Trophoblast cell (in vitro differentiated cells and primary cell): ENCODE results near the gene SLC22A9.

Experiments used
- DNase-seq, 2 donors: peaks; one replicate each; pipeline ENCODE4 v3.0.0-alpha.2; 2016
- H2AFZ ChIP-seq: 2 replicates; pipeline ENCODE4 v1.6.1; 2013; ENCODE audit warnings: low read length, moderate library complexity, mild to moderate bottlenecking; ENCODE audit not compliant: insufficient read depth, poor library complexity
- H2AK5ac ChIP-seq: 2 replicates; pipeline ENCODE4 v1.6.1; 2013; ENCODE audit warnings: mild to moderate bottlenecking, low read length
- H2BK120ac ChIP-seq: 2 replicates; pipeline ENCODE4 v1.6.1; 2013; ENCODE audit warnings: low read length, mild to moderate bottlenecking, moderate library complexity; ENCODE audit not compliant: insufficient read depth, poor library complexity
- H2BK12ac ChIP-seq: 2 replicates; pipeline ENCODE4 v1.6.1; 2013; ENCODE audit warnings: mild to moderate bottlenecking, low read length, moderate library complexity
- H2BK5ac ChIP-seq: 2 replicates; pipeline ENCODE4 v1.6.1; 2013; ENCODE audit warnings: low read length, low read depth, moderate library complexity, mild to moderate bottlenecking; ENCODE audit not compliant: poor library complexity
- H3K14ac ChIP-seq: 2 replicates; pipeline ENCODE4 v1.6.1; 2013; ENCODE audit warnings: mild to moderate bottlenecking, low read length
- H3K18ac ChIP-seq: 2 replicates; pipeline ENCODE4 v1.6.1; 2013; ENCODE audit warnings: mild to moderate bottlenecking, low read length
- H3K23ac ChIP-seq: 2 replicates; pipeline ENCODE4 v1.6.1; 2013; ENCODE audit warnings: low read length
- H3K27ac ChIP-seq: 2 replicates; pipeline ENCODE4 v1.5.1; 2013; ENCODE audit warnings: low read depth, mild to moderate bottlenecking, inconsistent platforms, low read length, moderate library complexity
- H3K27me3 ChIP-seq: 2 replicates; pipeline ENCODE4 v1.6.1; 2013; ENCODE audit warnings: inconsistent platforms, mild to moderate bottlenecking, low read length, moderate library complexity; ENCODE audit not compliant: insufficient read depth
- H3K36me3 ChIP-seq, 2 experiments: 1 replicate in 1 of 2; 2 replicates in 1 of 2; pipeline ENCODE4 v1.6.1; 2013; ENCODE audit warnings: low read length in 2 of 2, mild to moderate bottlenecking in 2 of 2, moderate library complexity in 1 of 2; ENCODE audit not compliant: insufficient read depth in 2 of 2, control insufficient read depth in 1 of 2
- H3K4ac ChIP-seq: 2 replicates; pipeline ENCODE4 v1.6.1; 2013; ENCODE audit warnings: low read depth, mild to moderate bottlenecking, low read length, moderate library complexity
- H3K4me1 ChIP-seq, 2 experiments: 1 replicate in 1 of 2; 2 replicates in 1 of 2; pipeline ENCODE4 v1.6.1; 2013; ENCODE audit warnings: low read length in 2 of 2, mild to moderate bottlenecking in 2 of 2, moderate library complexity in 1 of 2; ENCODE audit not compliant: insufficient read depth in 2 of 2, control insufficient read depth in 1 of 2
- H3K4me2 ChIP-seq: 2 replicates; pipeline ENCODE4 v1.6.1; 2013; ENCODE audit warnings: inconsistent platforms, mild to moderate bottlenecking, low read length, moderate library complexity
- H3K4me3 ChIP-seq: 2 replicates; pipeline ENCODE4 v1.5.1; 2013; ENCODE audit warnings: mild to moderate bottlenecking, low read depth, low read length, inconsistent platforms
- H3K79me1 ChIP-seq: one replicate; pipeline ENCODE4 v1.6.1; 2013; ENCODE audit warnings: low read length
- H3K79me2 ChIP-seq: 2 replicates; pipeline ENCODE4 v1.6.1; 2013; ENCODE audit warnings: low read length, mild to moderate bottlenecking; ENCODE audit not compliant: control insufficient read depth, insufficient read depth, poor library complexity
- H3K9ac ChIP-seq: 2 replicates; pipeline ENCODE4 v1.6.1; 2013; ENCODE audit warnings: mild to moderate bottlenecking, low read length
- H3K9me3 ChIP-seq: 2 replicates; pipeline ENCODE4 v1.6.1; 2013; ENCODE audit warnings: low read depth, mild to moderate bottlenecking, control low read depth, inconsistent platforms, low read length; ENCODE audit not compliant: insufficient read depth
- H4K12ac ChIP-seq: 2 replicates; pipeline ENCODE4 v1.6.1; 2013; ENCODE audit warnings: low read depth, mild to moderate bottlenecking, low read length, moderate library complexity
- H4K8ac ChIP-seq: 2 replicates; pipeline ENCODE4 v1.6.1; 2013; ENCODE audit warnings: low read depth, mild to moderate bottlenecking, low read length, moderate library complexity
- H4K91ac ChIP-seq: one replicate; pipeline ENCODE4 v1.6.1; 2013; ENCODE audit warnings: low read depth, mild to moderate bottlenecking, low read length, moderate library complexity
- WGBS: extraction: QIAGEN DNeasy Blood & Tissue Kit; methylation state at CpG from one replicate; pipeline ENCODE4 v1.1.7; 2013; ENCODE audit warnings: missing lambda C conversion rate; ENCODE audit not compliant: insufficient read length, insufficient coverage; ENCODE audit errors: extremely low coverage; 5-methylcytosine and 5-hydroxymethylcytosine counted together

The SLC22A9 gene

DNA sequence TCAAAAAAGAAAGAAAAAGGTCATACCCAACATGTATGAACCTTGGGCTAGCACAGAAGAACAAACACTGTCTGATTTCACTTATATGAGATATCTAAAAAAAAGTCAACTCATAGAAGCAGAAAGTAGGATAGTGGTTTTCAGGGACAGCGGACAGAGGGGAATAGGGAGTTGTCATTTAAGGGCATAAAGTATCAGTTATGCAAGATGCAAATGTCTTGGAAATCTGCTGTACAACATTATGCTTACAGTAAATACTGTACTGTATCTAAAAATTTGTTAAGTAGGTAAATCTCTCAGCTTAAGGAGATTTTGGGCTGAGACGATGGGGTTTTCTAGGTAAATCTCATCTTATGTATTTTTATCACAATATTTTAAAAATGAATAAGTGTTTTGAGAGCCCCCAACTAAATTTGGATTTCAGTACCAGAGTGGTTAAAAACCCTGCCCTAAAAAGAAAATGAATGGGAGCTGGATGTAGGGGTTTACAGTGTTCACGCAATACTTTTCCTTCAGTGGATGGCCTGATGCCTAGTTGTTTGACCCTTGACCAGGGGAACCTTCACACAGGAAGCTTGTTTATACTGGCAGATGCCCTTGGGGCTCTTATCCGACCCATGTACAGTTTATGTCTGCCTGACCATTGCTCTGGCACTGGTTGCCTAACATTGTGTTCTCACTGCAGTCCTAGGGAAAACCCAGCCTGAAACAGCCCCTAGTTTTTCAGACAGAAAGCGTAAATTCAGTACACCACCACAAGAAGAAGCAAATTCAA is 34.8 kb downstream of the SLC22A9 start:
- Histone ChIP-seq H3K4ac (no peak overlapping the region), H4K12ac (no peak overlapping the region), H2BK120ac (no peak overlapping the region), H2AFZ (no peak overlapping the region), H3K4me2 (no peak overlapping the region), H3K14ac (no peak overlapping the region), H3K18ac (no peak overlapping the region), H3K4me1 (peaks cover 3 to 4% of the 10 kb centered on the region in 2 experiments), H3K27ac (no peak overlapping the region), H3K36me3 (no peaks in the 10 kb centered on the region), H3K79me2 (peaks cover 1% of the 10 kb centered on the region), H3K4me3 (no peak overlapping the region), H3K79me1 (no peaks in the 10 kb centered on the region), H2BK5ac (no peak overlapping the region), H3K23ac (peak overlapping the region; percentile 54), H2AK5ac (no peak overlapping the region), H3K9ac (peak overlapping the region; percentile 12), H4K8ac (no peak overlapping the region), H3K9me3 (no peaks in the 10 kb centered on the region), H2BK12ac (no peak overlapping the region), H4K91ac (no peak overlapping the region), H3K27me3 (no peaks in the 10 kb centered on the region)
- no peak for DNase-seq
- no CpG with 5 or more reads among the region's 5 CpGs for WGBS

DNA sequence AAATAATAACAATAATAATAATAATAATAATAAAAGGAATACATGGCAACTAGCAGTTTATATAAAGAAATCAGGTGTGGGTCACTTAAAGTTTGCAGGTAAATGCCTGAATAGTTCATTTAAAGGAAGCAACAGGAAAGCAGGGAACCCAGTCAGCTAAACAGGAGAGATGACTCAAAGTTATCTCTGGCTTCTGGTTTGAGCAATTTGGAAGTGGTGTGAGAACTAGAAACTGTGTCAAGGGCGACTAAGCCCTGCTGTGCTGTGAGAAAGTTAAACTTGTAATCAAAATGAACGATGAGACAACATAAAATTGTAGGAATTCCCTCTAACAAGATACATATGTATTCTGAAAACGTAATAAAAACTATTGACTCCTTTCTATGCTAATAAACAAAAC is 35.5 kb downstream of the SLC22A9 start:
- Histone ChIP-seq H3K9me3 (no peaks in the 10 kb centered on the region), H2AFZ (no peak overlapping the region), H3K4me2 (no peak overlapping the region), H2BK12ac (no peak overlapping the region), H4K91ac (no peak overlapping the region), H3K4me3 (no peak overlapping the region), H3K79me2 (peaks cover 1% of the 10 kb centered on the region), H3K4me1 (peaks cover 3 to 4% of the 10 kb centered on the region in 2 experiments), H2BK5ac (no peak overlapping the region), H3K36me3 (no peaks in the 10 kb centered on the region), H2BK120ac (no peak overlapping the region), H3K23ac (no peak overlapping the region), H2AK5ac (no peak overlapping the region), H3K14ac (no peak overlapping the region), H3K4ac (no peak overlapping the region), H3K18ac (no peak overlapping the region), H3K27me3 (no peaks in the 10 kb centered on the region), H3K27ac (no peak overlapping the region), H4K8ac (no peak overlapping the region), H3K9ac (no peak overlapping the region), H4K12ac (no peak overlapping the region), H3K79me1 (no peaks in the 10 kb centered on the region)
- no peak for DNase-seq
- no CpG with 5 or more reads among the region's 3 CpGs for WGBS

DNA sequence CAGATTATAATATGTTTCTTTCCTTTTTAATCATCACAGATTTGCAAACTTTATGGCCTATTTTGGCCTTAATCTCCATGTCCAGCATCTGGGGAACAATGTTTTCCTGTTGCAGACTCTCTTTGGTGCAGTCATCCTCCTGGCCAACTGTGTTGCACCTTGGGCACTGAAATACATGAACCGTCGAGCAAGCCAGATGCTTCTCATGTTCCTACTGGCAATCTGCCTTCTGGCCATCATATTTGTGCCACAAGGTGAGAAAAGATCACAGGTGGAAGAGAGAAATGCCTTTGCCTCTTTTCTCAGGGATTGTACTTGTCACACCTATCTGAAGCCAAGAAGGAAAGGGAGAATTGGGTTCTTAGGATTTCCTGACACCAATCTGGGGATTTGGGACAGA is 36.9 kb downstream of the SLC22A9 start:
- Histone ChIP-seq H3K9me3 (no peaks in the 10 kb centered on the region), H3K9ac (no peak overlapping the region), H3K27ac (no peak overlapping the region), H3K4me1 (peaks cover 3 to 4% of the 10 kb centered on the region in 2 experiments), H3K4me3 (no peak overlapping the region), H2BK5ac (no peak overlapping the region), H3K27me3 (no peaks in the 10 kb centered on the region), H4K91ac (no peak overlapping the region), H2BK12ac (no peak overlapping the region), H3K4me2 (no peak overlapping the region), H4K8ac (no peak overlapping the region), H2AK5ac (no peak overlapping the region), H2AFZ (no peak overlapping the region), H3K79me1 (no peaks in the 10 kb centered on the region), H3K36me3 (no peaks in the 10 kb centered on the region), H3K79me2 (peaks cover 1% of the 10 kb centered on the region), H3K18ac (no peak overlapping the region), H3K14ac (no peak overlapping the region), H2BK120ac (no peak overlapping the region), H4K12ac (no peak overlapping the region), H3K23ac (no peak overlapping the region), H3K4ac (no peak overlapping the region)
- no CpG with 5 or more reads among the region's 2 CpGs for WGBS
- no peak for DNase-seq

GRCh38 chr11:63417174-63417852 is 47.7 kb downstream of the SLC22A9 start:
- H3K27ac ChIP-seq, result no peak overlapping the region
- no peaks in the 10 kb centered on the region for H3K36me3 ChIP-seq
- no peak overlapping the region for H2AK5ac ChIP-seq
- H3K27me3 ChIP-seq, result no peaks in the 10 kb centered on the region
- no peak overlapping the region for H3K4ac ChIP-seq
- no peak overlapping the region for H4K12ac ChIP-seq
- H3K4me3 ChIP-seq, result no peak overlapping the region
- no peaks in the 10 kb centered on the region for H3K79me2 ChIP-seq
- H2BK5ac ChIP-seq, result no peak overlapping the region
- no peak for DNase-seq
- H3K4me2 ChIP-seq, result no peak overlapping the region
- H3K9ac ChIP-seq, result no peak overlapping the region
- no peak overlapping the region for H3K23ac ChIP-seq
- no peak overlapping the region for H4K91ac ChIP-seq
- no peaks in the 10 kb centered on the region for H3K4me1 ChIP-seq
- no peaks in the 10 kb centered on the region for H3K9me3 ChIP-seq
- H3K14ac ChIP-seq, result no peak overlapping the region
- H3K79me1 ChIP-seq, result no peaks in the 10 kb centered on the region
- H4K8ac ChIP-seq, result no peak overlapping the region
- no peak overlapping the region for H3K18ac ChIP-seq
- no peak overlapping the region for H2BK12ac ChIP-seq
- H2BK120ac ChIP-seq, result no peak overlapping the region
- H2AFZ ChIP-seq, result no peak overlapping the region
- no CpG with 5 or more reads among the region's 2 CpGs for WGBS
